Measurements from ENCODE around the gene BRSK2.

GRCh38 chr11:1481861-1482441, 92.2 kb downstream of the BRSK2 start:
- TF ChIP-seq, protein P1, sequence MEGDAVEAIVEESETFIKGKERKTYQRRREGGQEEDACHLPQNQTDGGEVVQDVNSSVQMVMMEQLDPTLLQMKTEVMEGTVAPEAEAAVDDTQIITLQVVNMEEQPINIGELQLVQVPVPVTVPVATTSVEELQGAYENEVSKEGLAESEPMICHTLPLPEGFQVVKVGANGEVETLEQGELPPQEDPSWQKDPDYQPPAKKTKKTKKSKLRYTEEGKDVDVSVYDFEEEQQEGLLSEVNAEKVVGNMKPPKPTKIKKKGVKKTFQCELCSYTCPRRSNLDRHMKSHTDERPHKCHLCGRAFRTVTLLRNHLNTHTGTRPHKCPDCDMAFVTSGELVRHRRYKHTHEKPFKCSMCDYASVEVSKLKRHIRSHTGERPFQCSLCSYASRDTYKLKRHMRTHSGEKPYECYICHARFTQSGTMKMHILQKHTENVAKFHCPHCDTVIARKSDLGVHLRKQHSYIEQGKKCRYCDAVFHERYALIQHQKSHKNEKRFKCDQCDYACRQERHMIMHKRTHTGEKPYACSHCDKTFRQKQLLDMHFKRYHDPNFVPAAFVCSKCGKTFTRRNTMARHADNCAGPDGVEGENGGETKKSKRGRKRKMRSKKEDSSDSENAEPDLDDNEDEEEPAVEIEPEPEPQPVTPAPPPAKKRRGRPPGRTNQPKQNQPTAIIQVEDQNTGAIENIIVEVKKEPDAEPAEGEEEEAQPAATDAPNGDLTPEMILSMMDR (IDR thresholded peaks at IDR 0.05) = no peak
- no peak for TF ChIP-seq SIN3A (IDR thresholded peaks at IDR 0.05; ENCODE audit: borderline replicate concordance, insufficient read depth, low read depth, low read length)
- TF ChIP-seq, protein P2, sequence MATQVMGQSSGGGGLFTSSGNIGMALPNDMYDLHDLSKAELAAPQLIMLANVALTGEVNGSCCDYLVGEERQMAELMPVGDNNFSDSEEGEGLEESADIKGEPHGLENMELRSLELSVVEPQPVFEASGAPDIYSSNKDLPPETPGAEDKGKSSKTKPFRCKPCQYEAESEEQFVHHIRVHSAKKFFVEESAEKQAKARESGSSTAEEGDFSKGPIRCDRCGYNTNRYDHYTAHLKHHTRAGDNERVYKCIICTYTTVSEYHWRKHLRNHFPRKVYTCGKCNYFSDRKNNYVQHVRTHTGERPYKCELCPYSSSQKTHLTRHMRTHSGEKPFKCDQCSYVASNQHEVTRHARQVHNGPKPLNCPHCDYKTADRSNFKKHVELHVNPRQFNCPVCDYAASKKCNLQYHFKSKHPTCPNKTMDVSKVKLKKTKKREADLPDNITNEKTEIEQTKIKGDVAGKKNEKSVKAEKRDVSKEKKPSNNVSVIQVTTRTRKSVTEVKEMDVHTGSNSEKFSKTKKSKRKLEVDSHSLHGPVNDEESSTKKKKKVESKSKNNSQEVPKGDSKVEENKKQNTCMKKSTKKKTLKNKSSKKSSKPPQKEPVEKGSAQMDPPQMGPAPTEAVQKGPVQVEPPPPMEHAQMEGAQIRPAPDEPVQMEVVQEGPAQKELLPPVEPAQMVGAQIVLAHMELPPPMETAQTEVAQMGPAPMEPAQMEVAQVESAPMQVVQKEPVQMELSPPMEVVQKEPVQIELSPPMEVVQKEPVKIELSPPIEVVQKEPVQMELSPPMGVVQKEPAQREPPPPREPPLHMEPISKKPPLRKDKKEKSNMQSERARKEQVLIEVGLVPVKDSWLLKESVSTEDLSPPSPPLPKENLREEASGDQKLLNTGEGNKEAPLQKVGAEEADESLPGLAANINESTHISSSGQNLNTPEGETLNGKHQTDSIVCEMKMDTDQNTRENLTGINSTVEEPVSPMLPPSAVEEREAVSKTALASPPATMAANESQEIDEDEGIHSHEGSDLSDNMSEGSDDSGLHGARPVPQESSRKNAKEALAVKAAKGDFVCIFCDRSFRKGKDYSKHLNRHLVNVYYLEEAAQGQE (IDR thresholded peaks at IDR 0.05; ENCODE audit: insufficient read depth in 1 of 2, low read depth in 2 of 2, low read length in 1 of 2) = no peak
